Coronary artery (tissue), 2 donors: ENCODE measurements around the gene APH1B.

Experiments
- DNase-seq: peaks from one replicate; pipeline ENCODE4 v3.0.0-alpha.2; 2017; ENCODE audit warnings: low spot score
- H3K27ac ChIP-seq, 2 donors: fragments of 200-600 bp; sonication (generic); one replicate each; pipeline ENCODE4 v1.5.1; 2016 to 2019
- H3K4me3 ChIP-seq: fragments of 200-600 bp; sonication (generic); 2 replicates; pipeline ENCODE4 v1.5.1; 2016; ENCODE audit warnings: mild to moderate bottlenecking, moderate library complexity
- CTCF ChIP-seq: fragments of 200-600 bp; sonication (generic); IDR thresholded peaks from one replicate; pipeline ENCODE4 v1.5.1; 2019; ENCODE audit warnings: antibody characterized with exemption

APH1B gene

GRCh38 chr15:63277893-63278456 is 570 bp downstream of the APH1B start:
- DNase-seq, result no peak
- TF ChIP-seq CTCF, result no peak
- peak overlapping the region; percentile 67 to 96 for H3K27ac ChIP-seq

GRCh38 chr15:63283126-63283525 is 5.7 kb downstream of the APH1B start:
- TF ChIP-seq CTCF, result no peak
- peak overlapping the region in 1 of 2 donors; percentile 8 for H3K27ac ChIP-seq
- no peak overlapping the region for H3K4me3 ChIP-seq
- no peak for DNase-seq

More at GRCh38 chr15:63277893-63278456, 570 bp downstream of the APH1B start:
- peak overlapping the region; percentile 97 for H3K4me3 ChIP-seq

GRCh38 chr15:63284335-63284734 is 6.9 kb downstream of the APH1B start:
- H3K4me3 ChIP-seq, result no peak overlapping the region
- no peak overlapping the region for H3K27ac ChIP-seq
- no peak for TF ChIP-seq CTCF
- DNase-seq, result no peak

- Histone ChIP-seq H3K4me3 (no peak overlapping the region), H3K27ac (no peak overlapping the region)
- DNase-seq, result no peak
- no peak for TF ChIP-seq CTCF
Observed at GRCh38 chr15:63287109-63287508, 9.7 kb downstream of the APH1B start.

GRCh38 chr15:63288342-63288741 is 10.9 kb downstream of the APH1B start:
- no peak overlapping the region for H3K4me3 ChIP-seq
- TF ChIP-seq CTCF, result no peak
- no peak for DNase-seq
- no peak overlapping the region for H3K27ac ChIP-seq

GRCh38 chr15:63288778-63289378 is 11.5 kb downstream of the APH1B start:
- peak; percentile 25 for TF ChIP-seq CTCF
- no peak for DNase-seq
- Histone ChIP-seq H3K27ac (no peak overlapping the region), H3K4me3 (no peak overlapping the region)

GRCh38 chr15:63291507-63291906 is 14.1 kb downstream of the APH1B start:
- no peak overlapping the region for H3K4me3 ChIP-seq
- no peak for TF ChIP-seq CTCF
- DNase-seq, result no peak
- H3K27ac ChIP-seq, result peak overlapping the region; percentile 46 to 78
